Fibroblast of mammary gland (primary cell): ENCODE data around the gene DIS3L2.

ENCODE experiments used
- DNase-seq: peaks from one replicate; pipeline ENCODE4 v3.0.0-alpha.2; 2010; ENCODE audit warnings: low read depth
- H3K4me3 ChIP-seq: 2 replicates; pipeline ENCODE4 v1.5.1; 2011; ENCODE audit warnings: low read depth, mild to moderate bottlenecking, low read length, moderate library complexity; ENCODE audit not compliant: control insufficient read depth
- TF ChIP-seq, protein P1 (sequence below): conservative IDR thresholded peaks from 2 replicates; pipeline ENCODE4 v1.5.1; 2011; ENCODE audit warnings: low read depth, low read length, inconsistent platforms; ENCODE audit not compliant: control insufficient read depth, insufficient read depth

Gene DIS3L2

DNA sequence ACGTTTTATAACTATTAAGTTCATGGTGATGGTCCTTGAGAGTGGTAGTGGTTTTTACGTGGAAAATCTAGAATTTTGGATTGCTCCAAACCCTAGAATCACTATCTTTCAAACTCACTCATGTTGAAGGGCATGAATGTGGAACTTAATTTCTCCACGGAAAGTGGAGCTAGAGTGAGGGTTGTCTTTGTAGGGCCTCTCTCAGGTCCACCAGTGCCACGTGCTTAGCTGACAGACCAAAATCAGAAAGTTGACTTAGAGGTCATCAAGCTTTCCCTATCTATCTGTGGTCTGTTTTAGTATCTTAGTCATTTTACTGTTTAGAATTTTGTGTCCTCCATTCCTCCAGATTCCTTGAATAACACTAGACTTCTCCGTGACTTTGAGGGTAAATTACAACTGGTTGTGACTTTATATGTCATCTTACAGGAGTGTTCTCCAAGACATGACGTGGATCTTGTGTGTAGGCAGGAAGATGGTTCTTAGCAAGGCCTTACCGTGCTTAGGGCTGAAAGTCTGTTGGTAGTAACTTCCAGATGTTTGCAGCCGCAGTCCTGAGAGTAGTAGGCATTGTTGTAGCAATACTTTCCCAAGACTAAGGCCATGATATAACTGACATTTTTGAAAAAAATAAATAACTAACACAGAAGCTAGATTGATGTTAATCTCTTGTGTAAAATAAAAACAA, 26.8 kb downstream of the DIS3L2 start:
- DNase-seq, result peak; percentile 14
- TF ChIP-seq, protein P1, sequence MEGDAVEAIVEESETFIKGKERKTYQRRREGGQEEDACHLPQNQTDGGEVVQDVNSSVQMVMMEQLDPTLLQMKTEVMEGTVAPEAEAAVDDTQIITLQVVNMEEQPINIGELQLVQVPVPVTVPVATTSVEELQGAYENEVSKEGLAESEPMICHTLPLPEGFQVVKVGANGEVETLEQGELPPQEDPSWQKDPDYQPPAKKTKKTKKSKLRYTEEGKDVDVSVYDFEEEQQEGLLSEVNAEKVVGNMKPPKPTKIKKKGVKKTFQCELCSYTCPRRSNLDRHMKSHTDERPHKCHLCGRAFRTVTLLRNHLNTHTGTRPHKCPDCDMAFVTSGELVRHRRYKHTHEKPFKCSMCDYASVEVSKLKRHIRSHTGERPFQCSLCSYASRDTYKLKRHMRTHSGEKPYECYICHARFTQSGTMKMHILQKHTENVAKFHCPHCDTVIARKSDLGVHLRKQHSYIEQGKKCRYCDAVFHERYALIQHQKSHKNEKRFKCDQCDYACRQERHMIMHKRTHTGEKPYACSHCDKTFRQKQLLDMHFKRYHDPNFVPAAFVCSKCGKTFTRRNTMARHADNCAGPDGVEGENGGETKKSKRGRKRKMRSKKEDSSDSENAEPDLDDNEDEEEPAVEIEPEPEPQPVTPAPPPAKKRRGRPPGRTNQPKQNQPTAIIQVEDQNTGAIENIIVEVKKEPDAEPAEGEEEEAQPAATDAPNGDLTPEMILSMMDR, result no peak
- no peak overlapping the region for H3K4me3 ChIP-seq

DNA sequence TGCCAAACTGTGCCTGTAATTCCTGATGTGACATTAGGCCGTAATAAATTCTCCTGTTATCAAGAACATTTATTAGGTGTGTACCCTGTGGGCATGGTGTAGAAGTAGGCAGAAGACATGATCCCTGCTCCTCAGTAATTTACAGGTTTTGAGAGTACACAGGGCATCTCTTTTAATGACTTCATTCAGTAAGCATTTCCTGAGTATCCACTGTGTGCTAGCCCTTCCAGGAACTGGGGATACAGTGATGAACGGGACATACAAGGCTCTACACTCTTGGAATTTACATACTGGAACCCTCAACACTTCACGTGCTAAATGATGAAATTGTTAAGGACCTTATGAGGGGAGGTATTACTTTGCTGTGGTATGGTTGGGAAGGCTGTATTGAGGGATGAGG, 30.2 kb downstream of the DIS3L2 start:
- H3K4me3 ChIP-seq, result no peak overlapping the region
- peak; percentile 6 for DNase-seq
- TF ChIP-seq, protein P1, result no peak

DNA sequence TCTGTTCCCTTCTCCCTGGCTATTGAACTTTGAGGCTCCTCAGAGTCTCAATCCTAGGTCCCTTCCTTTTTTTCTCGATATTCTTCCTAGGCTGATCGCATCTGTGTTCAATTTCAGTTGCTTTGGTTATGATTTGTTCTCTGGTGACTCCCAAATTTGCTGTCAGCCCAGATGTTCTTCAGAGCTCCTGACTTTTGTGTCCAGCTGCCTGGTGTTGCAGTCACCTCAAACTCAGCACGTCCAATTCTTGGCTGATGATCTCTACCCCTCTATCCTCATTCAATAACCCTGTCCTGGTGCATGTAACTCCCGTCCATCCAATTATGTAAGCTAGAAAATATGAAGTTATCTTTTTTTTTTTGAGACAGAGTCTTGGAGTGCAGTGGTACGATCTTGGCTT, 31.4 kb downstream of the DIS3L2 start:
- no peak overlapping the region for H3K4me3 ChIP-seq
- peak; percentile 12 for DNase-seq
- TF ChIP-seq, protein P1, result no peak

DNA sequence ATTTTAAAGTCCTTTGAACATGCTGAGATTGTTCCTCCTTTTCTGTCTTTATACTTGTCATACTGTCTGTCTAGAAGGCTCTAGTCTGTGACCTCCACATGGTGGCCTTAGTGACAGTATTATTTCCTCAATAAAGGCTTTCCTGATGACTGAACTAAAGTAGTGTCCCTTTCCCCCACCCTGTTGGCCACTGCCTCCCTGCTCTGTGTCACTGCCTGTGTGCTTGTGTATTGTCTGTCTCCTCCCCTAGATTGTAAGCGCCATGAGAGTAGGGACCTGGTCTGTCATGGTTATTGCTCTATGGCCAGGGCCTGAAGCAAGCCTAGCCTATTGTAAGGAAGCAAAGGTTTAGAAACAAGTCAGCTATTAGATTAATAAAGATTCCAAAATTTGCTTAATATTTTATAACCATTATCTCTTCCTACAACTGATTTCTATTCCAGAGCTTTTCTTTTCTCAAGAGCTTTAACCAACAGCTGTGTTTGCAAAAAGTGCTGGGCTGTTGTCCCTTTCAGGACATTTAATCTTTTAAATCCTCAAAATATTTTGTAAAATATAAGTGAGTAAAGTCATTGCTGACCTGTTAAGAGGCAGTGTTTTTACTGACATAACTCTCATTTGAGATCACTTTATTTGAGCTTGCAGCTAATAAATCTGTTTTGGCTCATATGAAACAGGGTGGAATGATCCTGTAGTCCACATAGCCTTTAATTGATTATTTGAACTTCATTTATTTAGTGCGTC, 35.5 kb downstream of the DIS3L2 start:
- TF ChIP-seq, protein P1, result no peak
- H3K4me3 ChIP-seq, result no peak overlapping the region
- DNase-seq, result no peak

DNA sequence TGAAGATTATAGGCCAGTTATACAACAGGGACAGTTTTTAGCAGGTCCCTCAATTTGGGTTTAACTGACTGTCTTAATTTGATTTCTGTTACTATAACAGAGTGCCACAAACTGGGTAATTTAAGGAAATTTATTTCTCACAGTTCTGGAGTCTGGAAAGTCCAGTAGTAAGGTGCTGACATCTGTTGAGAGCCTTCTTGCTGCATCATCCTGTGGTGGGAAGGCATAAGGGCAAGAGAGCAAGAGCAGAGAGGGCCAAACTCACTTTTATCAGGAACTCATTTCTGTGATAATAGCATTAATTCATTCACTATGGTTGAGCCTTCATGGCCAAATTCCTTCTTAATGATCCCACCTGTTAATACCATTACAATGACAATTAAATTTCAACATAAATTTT, 36.5 kb downstream of the DIS3L2 start:
- DNase-seq, result no peak
- TF ChIP-seq, protein P1, result no peak
- no peak overlapping the region for H3K4me3 ChIP-seq

DNA sequence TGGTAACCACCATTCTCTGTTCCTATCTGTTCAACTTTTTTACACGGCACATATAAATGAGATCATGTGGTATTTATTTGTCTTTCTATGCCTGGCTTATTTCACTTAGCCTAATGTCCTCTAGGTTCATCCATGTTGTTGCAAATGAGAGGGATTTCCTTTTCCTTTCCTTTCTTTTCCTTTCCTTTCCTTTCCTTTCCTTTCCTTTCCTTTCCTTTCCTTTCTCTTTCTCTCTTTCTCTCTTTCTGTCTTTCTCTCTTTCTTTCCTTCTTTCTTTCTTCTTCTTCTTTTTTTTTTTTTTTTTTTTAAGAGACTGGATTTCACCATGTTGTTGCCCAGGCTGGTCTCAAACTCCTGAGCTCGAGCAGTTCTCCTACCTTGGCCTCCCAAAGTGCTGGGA, 38.9 kb downstream of the DIS3L2 start:
- TF ChIP-seq, protein P1, result no peak
- no peak overlapping the region for H3K4me3 ChIP-seq
- no peak for DNase-seq
